Liver (tissue), 9 donors: ENCODE results near the gene TBC1D14. TPM values are rescaled to one million over a fixed set of nuclear protein-coding genes. Genes with fewer than 3 reads are reported as not detected.

Source experiments
- DNase-seq: peaks from one replicate; pipeline ENCODE4 v3.0.0-alpha.2; 2017; ENCODE audit warnings: low spot score
- H3K27ac ChIP-seq, 2 donors: one replicate each; pipeline ENCODE4 v1.7.0; 2013; ENCODE audit warnings: inconsistent platforms in 2 of 2, low read length in 2 of 2, control low read depth in 1 of 2, low read depth in 1 of 2, mild to moderate bottlenecking in 1 of 2
- H3K27me3 ChIP-seq, 4 donors: one replicate each; pipeline versions ENCODE4 v1.6.1 to v1.7.0; 2013; ENCODE audit warnings: low read length in 3 of 4, inconsistent platforms in 1 of 4, mild to moderate bottlenecking in 1 of 4, moderate library complexity in 1 of 4; ENCODE audit not compliant: control insufficient read depth in 4 of 4, insufficient read depth in 4 of 4
- H3K36me3 ChIP-seq, 4 donors: one replicate each; pipeline versions ENCODE4 v1.6.1 to v1.7.0; 2013; ENCODE audit warnings: low read length in 3 of 4, mild to moderate bottlenecking in 3 of 4, low read depth in 1 of 4, moderate library complexity in 1 of 4; ENCODE audit not compliant: control insufficient read depth in 4 of 4, insufficient read depth in 3 of 4
- H3K4me1 ChIP-seq, 4 donors: one replicate each; pipeline versions ENCODE4 v1.6.1 to v1.7.0; 2013; ENCODE audit warnings: low read length in 3 of 4, mild to moderate bottlenecking in 3 of 4, moderate library complexity in 1 of 4; ENCODE audit not compliant: control insufficient read depth in 4 of 4, insufficient read depth in 4 of 4
- H3K4me3 ChIP-seq, 3 donors: one replicate each; pipeline versions ENCODE4 v1.6.1 to v1.7.0; 2013; ENCODE audit warnings: low read length in 3 of 3, control low read depth in 1 of 3, low read depth in 1 of 3, mild to moderate bottlenecking in 1 of 3
- H3K9ac ChIP-seq, 2 donors: one replicate each; pipeline ENCODE4 v1.7.0; 2013; ENCODE audit warnings: low read length in 2 of 2, mild to moderate bottlenecking in 2 of 2, moderate library complexity in 2 of 2, control low read depth in 1 of 2, low read depth in 1 of 2
- H3K9me3 ChIP-seq, 4 donors: one replicate each; pipeline versions ENCODE4 v1.6.1 to v1.7.0; 2013; ENCODE audit warnings: low read length in 3 of 4; ENCODE audit not compliant: control insufficient read depth in 4 of 4
- EGR1 ChIP-seq, 2 donors: IDR thresholded peaks; 2 replicates each; pipeline ENCODE4 v1.6.1; 2016 to 2018; ENCODE audit warnings: antibody characterized with exemption in 2 of 2, low read depth in 2 of 2
- FOXA1 ChIP-seq: IDR thresholded peaks from 2 replicates; pipeline ENCODE4 v1.6.1; 2016; ENCODE audit warnings: antibody characterized with exemption
- FOXA2 ChIP-seq: IDR thresholded peaks from 2 replicates; pipeline ENCODE4 v1.6.1; 2016; ENCODE audit warnings: antibody characterized with exemption
- GABPA ChIP-seq, 2 donors: IDR thresholded peaks in 1 of 2; conservative IDR thresholded peaks in 1 of 2; 2 replicates each; pipeline ENCODE4 v1.6.1; 2016; ENCODE audit warnings: antibody characterized with exemption in 2 of 2, mild to moderate bottlenecking in 1 of 2, moderate library complexity in 1 of 2
- HNF4A ChIP-seq, 2 donors: conservative IDR thresholded peaks; 2 replicates each; pipeline ENCODE4 v1.6.1; 2016; ENCODE audit warnings: antibody characterized with exemption in 2 of 2, mild to moderate bottlenecking in 2 of 2
- HNF4G ChIP-seq: IDR thresholded peaks from 2 replicates; pipeline ENCODE4 v1.6.1; 2016; ENCODE audit warnings: antibody characterized with exemption
- JUND ChIP-seq, 2 donors: IDR thresholded peaks; 2 replicates each; pipeline ENCODE4 v1.6.1; 2016; ENCODE audit warnings: antibody characterized with exemption in 2 of 2
- NR2F2 ChIP-seq: IDR thresholded peaks from 2 replicates; pipeline ENCODE4 v1.6.1; 2016; ENCODE audit warnings: antibody characterized with exemption
- RXRA ChIP-seq, 2 donors: IDR thresholded peaks; 2 replicates each; pipeline ENCODE4 v1.6.1; 2017 to 2018; ENCODE audit warnings: antibody characterized with exemption in 2 of 2, mild to moderate bottlenecking in 1 of 2
- SP1 ChIP-seq: IDR thresholded peaks from 2 replicates; pipeline ENCODE4 v1.6.1; 2018; ENCODE audit warnings: antibody characterized with exemption, mild to moderate bottlenecking
- TAF1 ChIP-seq: conservative IDR thresholded peaks from 2 replicates; pipeline ENCODE4 v1.6.1; 2016; ENCODE audit warnings: antibody characterized with exemption, mild to moderate bottlenecking
- YY1 ChIP-seq: IDR thresholded peaks from 2 replicates; pipeline ENCODE4 v1.6.1; 2016; ENCODE audit warnings: antibody characterized with exemption, mild to moderate bottlenecking
- WGBS: extraction: QIAGEN DNeasy Blood & Tissue Kit; methylation state at CpG from one replicate; pipeline ENCODE4 v1.1.7; 2013; 5-methylcytosine and 5-hydroxymethylcytosine counted together
- polyA plus RNA-seq, 2 donors: library from polyadenylated mRNA; stranded (reverse) in 1 of 2; unstranded in 1 of 2; fragments of 200-250 nt in 1 of 2; fragments of >200 nt in 1 of 2; fragmentation: Nextera tagmentation in 1 of 2; extraction: Ambion mirVana in 1 of 2; gene quantifications; one replicate each; pipeline versions ENCODE4 v1.2.1 to v1.2.3, GENCODE V29; 2013 to 2015
- total RNA-seq, 2 donors: library from RNA; depleted of rRNA; stranded (reverse); fragments of >200 nt; gene quantifications; one replicate each; pipeline ENCODE4 v1.2.3, GENCODE V29; 2014
- TF ChIP-seq, protein P1 (sequence below): IDR thresholded peaks from 2 replicates; pipeline ENCODE4 v1.6.1; 2016; ENCODE audit warnings: antibody characterized with exemption
- TF ChIP-seq, protein P2 (sequence below): IDR thresholded peaks from 2 replicates; pipeline ENCODE4 v1.6.1; 2016; ENCODE audit warnings: antibody characterized with exemption
- TF ChIP-seq, protein P3 (sequence below): IDR thresholded peaks from 2 replicates; pipeline ENCODE4 v1.6.1; 2016; ENCODE audit warnings: antibody characterized with exemption, mild to moderate bottlenecking
- donor health status: healthy.
- donor health status: healthy.
- donor health status: healthy.
- donor health status: healthy.
- donor health status: healthy.

The TBC1D14 gene
- total and polyA plus RNA-seq, 4 donors = 10.0 to 45.2 (median 22.7) TPM

DNA sequence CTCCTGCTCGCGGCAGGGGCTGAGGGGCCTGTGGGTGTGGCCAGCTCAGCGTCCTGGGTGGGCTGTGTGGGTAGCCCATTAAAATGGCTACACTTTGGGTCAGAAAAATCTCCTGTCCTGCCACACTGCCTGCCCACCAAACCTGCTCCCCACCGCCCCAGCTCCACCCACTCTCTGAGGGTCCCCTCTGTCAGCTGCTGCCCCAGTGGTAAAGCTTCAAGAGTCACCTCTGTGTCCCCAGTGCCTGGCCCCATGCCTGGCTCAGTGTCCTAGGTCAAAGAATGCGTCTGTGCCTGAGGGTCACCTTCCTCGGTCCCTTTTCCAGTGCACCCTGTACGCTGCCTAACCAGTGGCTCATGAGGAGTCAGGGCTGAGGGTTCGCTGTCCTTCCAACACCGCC lies 108.7 kb downstream of the TBC1D14 start:
- H3K9ac ChIP-seq = no peak overlapping the region
- WGBS = 88% methylated on average over 9 of the region's 9 CpGs
- no peak overlapping the region for H3K4me3 ChIP-seq
- no peak for TF ChIP-seq GABPA (IDR thresholded peaks at IDR 0.05 in 1 of 2, conservative IDR thresholded peaks at IDR 0.05 in 1 of 2)
- TF ChIP-seq TAF1 = no peak
- no peaks in the 10 kb centered on the region for H3K9me3 ChIP-seq
- H3K36me3 ChIP-seq = peaks cover 2 to 23% (median 12%) of the 10 kb centered on the region in 4 donors
- no peak for DNase-seq
- H3K27me3 ChIP-seq = no peaks in the 10 kb centered on the region
- H3K27ac ChIP-seq = no peak overlapping the region
- peaks cover 10 to 28% (median 16%) of the 10 kb centered on the region in 4 donors for H3K4me1 ChIP-seq

DNA sequence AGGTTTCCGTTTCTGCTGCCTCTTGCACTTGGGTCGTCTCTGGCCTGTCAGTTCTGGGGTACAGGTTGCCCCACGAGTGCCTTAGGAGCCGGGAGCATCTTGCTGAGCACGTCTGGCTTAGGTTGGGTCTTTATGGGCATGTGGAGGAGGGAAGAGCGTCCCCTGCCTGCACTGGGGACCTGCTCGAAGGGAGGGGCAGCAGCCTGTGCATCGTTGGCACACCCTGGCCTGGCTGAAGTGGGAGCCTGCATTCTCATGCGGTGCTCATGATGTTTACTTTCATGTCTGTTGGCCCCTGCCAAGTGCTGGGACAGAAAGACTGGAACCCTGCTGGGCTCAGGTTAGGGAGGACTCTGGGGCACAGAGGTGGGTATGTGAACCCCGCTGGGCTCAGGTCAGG lies 109.7 kb downstream of the TBC1D14 start:
- no peaks in the 10 kb centered on the region for H3K9me3 ChIP-seq
- WGBS = 87% methylated on average over 10 of the region's 10 CpGs
- H3K9ac ChIP-seq = no peak overlapping the region
- no peaks in the 10 kb centered on the region for H3K27me3 ChIP-seq
- no peak for DNase-seq
- no peak overlapping the region for H3K4me3 ChIP-seq
- H3K27ac ChIP-seq = no peak overlapping the region
- peaks cover 1 to 25% (median 14%) of the 10 kb centered on the region in 4 donors for H3K36me3 ChIP-seq
- TF ChIP-seq FOXA2 (no peak), RXRA (IDR thresholded peaks at IDR 0.05) (no peak), SP1 (no peak), HNF4G (no peak), GABPA (IDR thresholded peaks at IDR 0.05 in 1 of 2, conservative IDR thresholded peaks at IDR 0.05 in 1 of 2) (no peak), JUND (IDR thresholded peaks at IDR 0.05) (no peak), HNF4A (conservative IDR thresholded peaks at IDR 0.05) (no peak)
- TF ChIP-seq, protein P1, sequence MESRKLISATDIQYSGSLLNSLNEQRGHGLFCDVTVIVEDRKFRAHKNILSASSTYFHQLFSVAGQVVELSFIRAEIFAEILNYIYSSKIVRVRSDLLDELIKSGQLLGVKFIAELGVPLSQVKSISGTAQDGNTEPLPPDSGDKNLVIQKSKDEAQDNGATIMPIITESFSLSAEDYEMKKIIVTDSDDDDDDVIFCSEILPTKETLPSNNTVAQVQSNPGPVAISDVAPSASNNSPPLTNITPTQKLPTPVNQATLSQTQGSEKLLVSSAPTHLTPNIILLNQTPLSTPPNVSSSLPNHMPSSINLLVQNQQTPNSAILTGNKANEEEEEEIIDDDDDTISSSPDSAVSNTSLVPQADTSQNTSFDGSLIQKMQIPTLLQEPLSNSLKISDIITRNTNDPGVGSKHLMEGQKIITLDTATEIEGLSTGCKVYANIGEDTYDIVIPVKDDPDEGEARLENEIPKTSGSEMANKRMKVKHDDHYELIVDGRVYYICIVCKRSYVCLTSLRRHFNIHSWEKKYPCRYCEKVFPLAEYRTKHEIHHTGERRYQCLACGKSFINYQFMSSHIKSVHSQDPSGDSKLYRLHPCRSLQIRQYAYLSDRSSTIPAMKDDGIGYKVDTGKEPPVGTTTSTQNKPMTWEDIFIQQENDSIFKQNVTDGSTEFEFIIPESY = no peak
- TF ChIP-seq, protein P2, sequence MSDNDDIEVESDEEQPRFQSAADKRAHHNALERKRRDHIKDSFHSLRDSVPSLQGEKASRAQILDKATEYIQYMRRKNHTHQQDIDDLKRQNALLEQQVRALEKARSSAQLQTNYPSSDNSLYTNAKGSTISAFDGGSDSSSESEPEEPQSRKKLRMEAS = no peak
- peaks cover 9 to 28% (median 16%) of the 10 kb centered on the region in 4 donors for H3K4me1 ChIP-seq

DNA sequence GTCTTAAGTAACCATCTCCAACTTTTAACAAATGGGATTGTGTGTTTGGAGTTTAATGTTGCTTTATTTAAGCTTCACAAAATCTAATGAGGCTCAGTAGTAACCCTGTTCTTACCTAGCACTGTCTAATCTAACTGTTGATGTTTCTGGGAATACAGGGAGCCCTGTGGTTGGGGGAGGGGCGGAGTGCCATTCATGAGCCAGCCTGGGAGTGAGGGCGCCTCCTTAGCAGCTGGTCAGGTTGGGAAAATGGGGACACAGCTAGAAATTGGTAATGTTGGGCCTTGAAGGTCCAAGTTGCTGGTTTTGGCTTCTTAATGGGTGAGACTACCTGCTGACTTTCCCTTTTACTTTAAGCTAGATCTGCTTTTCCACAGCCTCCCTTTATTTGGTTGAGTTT lies 110.7 kb downstream of the TBC1D14 start:
- Histone ChIP-seq H3K27ac (peak overlapping the region in 1 of 2 donors; percentile 26), H3K27me3 (no peaks in the 10 kb centered on the region), H3K36me3 (peaks cover 1 to 33% (median 14%) of the 10 kb centered on the region in 4 donors), H3K9me3 (no peaks in the 10 kb centered on the region), H3K4me1 (peaks cover 5 to 19% (median 10%) of the 10 kb centered on the region in 4 donors), H3K4me3 (no peak overlapping the region), H3K9ac (no peak overlapping the region)
- 95% methylated on average over 2 of the region's 2 CpGs for WGBS
- no peak for DNase-seq
- TF ChIP-seq RXRA (IDR thresholded peaks at IDR 0.05) = no peak
- no peak for TF ChIP-seq TAF1
- TF ChIP-seq, protein P3, sequence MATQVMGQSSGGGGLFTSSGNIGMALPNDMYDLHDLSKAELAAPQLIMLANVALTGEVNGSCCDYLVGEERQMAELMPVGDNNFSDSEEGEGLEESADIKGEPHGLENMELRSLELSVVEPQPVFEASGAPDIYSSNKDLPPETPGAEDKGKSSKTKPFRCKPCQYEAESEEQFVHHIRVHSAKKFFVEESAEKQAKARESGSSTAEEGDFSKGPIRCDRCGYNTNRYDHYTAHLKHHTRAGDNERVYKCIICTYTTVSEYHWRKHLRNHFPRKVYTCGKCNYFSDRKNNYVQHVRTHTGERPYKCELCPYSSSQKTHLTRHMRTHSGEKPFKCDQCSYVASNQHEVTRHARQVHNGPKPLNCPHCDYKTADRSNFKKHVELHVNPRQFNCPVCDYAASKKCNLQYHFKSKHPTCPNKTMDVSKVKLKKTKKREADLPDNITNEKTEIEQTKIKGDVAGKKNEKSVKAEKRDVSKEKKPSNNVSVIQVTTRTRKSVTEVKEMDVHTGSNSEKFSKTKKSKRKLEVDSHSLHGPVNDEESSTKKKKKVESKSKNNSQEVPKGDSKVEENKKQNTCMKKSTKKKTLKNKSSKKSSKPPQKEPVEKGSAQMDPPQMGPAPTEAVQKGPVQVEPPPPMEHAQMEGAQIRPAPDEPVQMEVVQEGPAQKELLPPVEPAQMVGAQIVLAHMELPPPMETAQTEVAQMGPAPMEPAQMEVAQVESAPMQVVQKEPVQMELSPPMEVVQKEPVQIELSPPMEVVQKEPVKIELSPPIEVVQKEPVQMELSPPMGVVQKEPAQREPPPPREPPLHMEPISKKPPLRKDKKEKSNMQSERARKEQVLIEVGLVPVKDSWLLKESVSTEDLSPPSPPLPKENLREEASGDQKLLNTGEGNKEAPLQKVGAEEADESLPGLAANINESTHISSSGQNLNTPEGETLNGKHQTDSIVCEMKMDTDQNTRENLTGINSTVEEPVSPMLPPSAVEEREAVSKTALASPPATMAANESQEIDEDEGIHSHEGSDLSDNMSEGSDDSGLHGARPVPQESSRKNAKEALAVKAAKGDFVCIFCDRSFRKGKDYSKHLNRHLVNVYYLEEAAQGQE = no peak
- TF ChIP-seq HNF4G = no peak
- TF ChIP-seq, protein P2 = no peak
- no peak for TF ChIP-seq EGR1 (IDR thresholded peaks at IDR 0.05; ENCODE audit: low read depth in 2 of 2)
- TF ChIP-seq, protein P1 = no peak
- no peak for TF ChIP-seq GABPA (IDR thresholded peaks at IDR 0.05 in 1 of 2, conservative IDR thresholded peaks at IDR 0.05 in 1 of 2)
- no peak for TF ChIP-seq FOXA1
- TF ChIP-seq NR2F2 = no peak
- no peak for TF ChIP-seq JUND (IDR thresholded peaks at IDR 0.05)
- TF ChIP-seq YY1 = no peak
- TF ChIP-seq SP1 = no peak
